GM18499 (cell line): ENCODE measurements around the gene CEP85L.

Experiments
- ATAC-seq: cut with Tn5 transposase; IDR thresholded peaks from one replicate; pipeline ENCODE4 v1.9.1; 2021; ENCODE audit warnings: moderate number of reproducible peaks; ENCODE audit not compliant: insufficient read depth, unreplicated experiment

CEP85L gene

GRCh38 chr6:118663993-118664985 is 12.9 kb upstream of the CEP85L start:
- ATAC-seq: no peak

- no peak for ATAC-seq
These were observed 10.4 kb upstream of the CEP85L start for GRCh38 chr6:118661831-118662230.

- ATAC-seq: no peak
These were observed 8.8 kb upstream of the CEP85L start for GRCh38 chr6:118660218-118660569.

- ATAC-seq: no peak
These were observed 8.3 kb upstream of the CEP85L start for GRCh38 chr6:118659513-118660217.

- no peak for ATAC-seq
These were observed 5.6 kb upstream of the CEP85L start for GRCh38 chr6:118656847-118657451.

- no peak for ATAC-seq
These were observed 742 bp upstream of the CEP85L start for GRCh38 chr6:118652051-118652615.

- peak; percentile 20 for ATAC-seq
These were observed 659 bp downstream of the CEP85L start for GRCh38 chr6:118650582-118651281.

- no peak for ATAC-seq
These were observed 1.3 kb downstream of the CEP85L start for GRCh38 chr6:118649918-118650581.

GRCh38 chr6:118648866-118649554 is 2.4 kb downstream of the CEP85L start:
- ATAC-seq: no peak

- no peak for ATAC-seq
These were observed 4.4 kb downstream of the CEP85L start for GRCh38 chr6:118646977-118647376.

- no peak for ATAC-seq
These were observed 6.0 kb downstream of the CEP85L start for GRCh38 chr6:118645395-118645794.

GRCh38 chr6:118644007-118644406 is 7.4 kb downstream of the CEP85L start:
- no peak for ATAC-seq

GRCh38 chr6:118641042-118641441 is 10.3 kb downstream of the CEP85L start:
- no peak for ATAC-seq

GRCh38 chr6:118639054-118639964 is 12.1 kb downstream of the CEP85L start:
- ATAC-seq: peak; percentile 50

GRCh38 chr6:118638288-118638687 is 13.1 kb downstream of the CEP85L start:
- ATAC-seq: no peak

GRCh38 chr6:118635909-118636735 is 15.3 kb downstream of the CEP85L start:
- no peak for ATAC-seq

GRCh38 chr6:118632359-118632758 is 19.0 kb downstream of the CEP85L start:
- no peak for ATAC-seq
